T follicular helper cell (primary cell): ENCODE data around the gene CMA1.
"Not testable (repeated sequence)": the region's sequence is repeated elsewhere in the genome, so short reads cannot be mapped to it uniquely, and the experiment has no call there.

Experiments used
- DNase-seq: peaks from one replicate; pipeline ENCODE4 v3.0.0-alpha.2; 2020; ENCODE audit warnings: low read depth
- total RNA-seq, 2 experiments: gene quantifications; one replicate each; lab custom pipeline; 2026; lab: John Stamatoyannopoulos, UW

CMA1 gene, protein sequence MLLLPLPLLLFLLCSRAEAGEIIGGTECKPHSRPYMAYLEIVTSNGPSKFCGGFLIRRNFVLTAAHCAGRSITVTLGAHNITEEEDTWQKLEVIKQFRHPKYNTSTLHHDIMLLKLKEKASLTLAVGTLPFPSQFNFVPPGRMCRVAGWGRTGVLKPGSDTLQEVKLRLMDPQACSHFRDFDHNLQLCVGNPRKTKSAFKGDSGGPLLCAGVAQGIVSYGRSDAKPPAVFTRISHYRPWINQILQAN
- total RNA-seq = 0 to 0.30 reads per million in 2 experiments

DNA sequence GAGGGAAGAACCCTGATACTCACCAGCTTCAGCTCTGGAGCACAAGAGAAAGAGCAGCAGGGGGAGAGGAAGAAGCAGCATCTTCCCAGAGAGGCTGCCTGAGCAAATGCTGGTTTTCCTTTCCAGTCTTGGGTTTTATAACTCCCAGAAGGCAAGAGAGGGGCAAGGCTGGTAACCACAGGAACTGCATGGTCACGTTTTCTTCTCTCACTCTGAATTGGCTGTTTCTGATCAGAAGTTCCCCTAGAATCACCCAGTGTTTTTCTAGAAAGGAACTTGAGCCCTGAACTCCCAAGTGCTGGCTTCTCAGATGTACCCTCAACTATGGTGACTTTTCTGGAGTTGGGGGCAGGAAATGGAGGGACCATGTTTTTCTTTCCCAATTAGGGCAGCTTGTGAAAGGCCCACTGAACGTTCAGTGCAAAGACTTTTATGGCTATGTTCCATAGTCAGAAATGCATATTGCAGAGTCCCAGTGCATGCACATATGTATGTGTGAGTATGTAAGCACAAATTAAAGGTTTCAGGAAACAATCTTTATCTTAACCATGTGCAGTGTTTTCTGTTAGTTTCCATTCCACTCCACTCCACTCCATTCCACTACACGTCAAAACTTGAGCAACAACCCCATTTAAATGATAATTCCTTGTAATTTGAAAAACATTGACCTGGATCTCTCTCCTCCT lies at the start of gene CMA1:
Gene CMA1, minus strand, starts transcription at position 111 of the 686 bp plus-strand sequence. Its CDS starts 30 bp downstream, at position 81.
- no peak for DNase-seq

DNA sequence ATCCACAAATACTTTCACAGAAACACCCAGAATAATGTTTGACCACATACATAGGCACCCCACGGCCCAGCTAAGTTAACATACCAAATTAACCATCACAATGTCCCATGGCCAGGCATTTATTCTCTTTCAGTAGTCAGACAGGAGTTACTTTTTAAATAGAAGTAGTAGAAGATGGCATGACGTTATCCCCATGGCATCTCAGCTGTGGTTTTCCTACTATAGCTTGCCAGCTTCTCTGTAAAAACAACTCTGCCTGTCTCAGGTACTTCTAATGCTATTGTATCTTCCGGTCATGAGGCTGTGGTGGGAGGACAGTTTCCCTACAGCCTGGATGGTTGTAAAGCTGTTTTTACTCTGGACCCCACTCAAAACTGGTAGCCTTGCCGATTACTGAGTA lies 48.7 kb upstream of the CMA1 start:
- no peak for DNase-seq

- not testable (repeated sequence) for DNase-seq
These were observed 41.0 kb upstream of the CMA1 start for GRCh38 chr14:24549064-24549463.

GRCh38 chr14:24542346-24542936 lies 34.4 kb upstream of the CMA1 start:
- DNase-seq = no peak

- DNase-seq = no peak
These were observed 27.7 kb upstream of the CMA1 start for GRCh38 chr14:24535737-24536136.

DNA sequence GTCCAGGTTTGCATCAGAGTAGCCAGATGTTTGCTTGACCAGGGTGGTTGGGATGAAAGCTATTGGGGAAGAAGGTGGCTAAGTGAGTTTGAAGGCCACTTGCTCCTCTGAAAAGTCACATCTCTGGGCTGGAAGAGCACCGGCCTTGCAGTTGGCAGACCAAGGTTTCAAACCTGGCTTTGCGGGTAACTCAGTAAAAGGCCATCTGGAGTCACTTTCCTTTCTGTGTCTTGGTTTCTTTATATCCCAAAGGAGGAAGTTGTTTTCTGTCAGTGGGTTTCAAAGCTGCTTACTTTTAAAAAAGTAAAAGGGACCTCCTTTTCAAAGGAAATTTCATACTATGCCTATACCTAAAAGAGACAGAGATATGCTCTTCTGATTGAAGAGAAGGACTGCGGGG lies 26.2 kb upstream of the CMA1 start:
- no peak for DNase-seq

GRCh38 chr14:24525877-24526620 lies 18.0 kb upstream of the CMA1 start:
- DNase-seq = not testable (repeated sequence)

DNA sequence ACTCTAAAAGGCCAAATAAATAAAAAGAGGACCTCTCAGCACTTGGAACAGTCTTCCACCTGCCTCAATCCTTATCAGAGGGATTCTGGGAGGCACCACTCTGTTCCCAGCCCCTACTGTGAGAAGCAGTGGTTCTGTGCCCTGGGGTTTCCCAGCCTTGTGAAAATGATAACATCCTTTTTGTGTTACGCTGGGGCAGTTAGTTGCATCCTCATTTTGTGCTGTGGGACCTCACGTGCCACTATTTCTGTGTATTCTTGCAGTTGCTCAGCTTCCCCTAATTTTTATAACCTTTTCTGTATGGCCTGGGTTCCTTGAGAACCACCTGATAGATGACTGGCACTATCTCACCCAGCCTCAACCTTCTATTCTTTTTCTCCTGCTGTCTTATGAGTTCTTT lies 10.8 kb upstream of the CMA1 start:
- no peak for DNase-seq

DNA sequence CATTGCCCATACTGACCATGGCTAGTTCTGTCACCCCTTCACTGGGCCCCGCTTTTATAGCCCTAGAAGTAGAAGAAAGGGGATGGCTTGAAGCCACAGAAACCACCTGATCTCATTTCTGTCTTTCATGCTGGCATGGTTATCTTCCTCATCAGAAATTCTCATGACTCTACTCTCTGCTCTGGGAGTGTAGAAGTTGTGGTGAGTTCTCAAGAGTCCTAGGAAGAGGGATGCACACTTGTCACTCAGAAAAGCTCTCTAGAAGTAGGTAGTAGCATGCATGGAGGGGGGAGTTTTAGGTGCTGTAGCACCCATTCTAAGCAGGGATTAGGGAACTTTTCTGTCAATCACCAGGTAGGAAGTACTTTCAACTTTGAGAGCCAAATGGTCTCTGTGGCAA lies 6.1 kb upstream of the CMA1 start:
- DNase-seq = no peak

DNA sequence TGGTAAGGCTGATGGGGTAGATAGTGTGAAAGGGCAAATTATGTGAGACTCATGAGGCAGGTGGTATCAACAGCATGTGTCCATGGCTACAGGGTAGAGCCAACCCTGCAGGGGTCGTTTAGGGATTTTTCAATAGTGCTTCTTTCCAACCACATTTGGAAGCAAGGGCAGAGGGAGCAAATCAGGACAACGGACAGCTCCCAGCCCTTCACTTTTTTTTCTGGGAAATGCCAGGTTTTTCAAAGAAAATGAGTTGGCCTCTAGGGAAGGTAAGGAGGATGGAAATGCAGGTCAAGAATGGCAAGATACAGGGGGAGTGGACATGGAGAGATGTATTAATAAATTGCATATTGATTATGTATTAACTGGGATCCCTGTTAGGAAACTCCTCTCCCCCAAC lies 4.9 kb upstream of the CMA1 start:
- no peak for DNase-seq

DNA sequence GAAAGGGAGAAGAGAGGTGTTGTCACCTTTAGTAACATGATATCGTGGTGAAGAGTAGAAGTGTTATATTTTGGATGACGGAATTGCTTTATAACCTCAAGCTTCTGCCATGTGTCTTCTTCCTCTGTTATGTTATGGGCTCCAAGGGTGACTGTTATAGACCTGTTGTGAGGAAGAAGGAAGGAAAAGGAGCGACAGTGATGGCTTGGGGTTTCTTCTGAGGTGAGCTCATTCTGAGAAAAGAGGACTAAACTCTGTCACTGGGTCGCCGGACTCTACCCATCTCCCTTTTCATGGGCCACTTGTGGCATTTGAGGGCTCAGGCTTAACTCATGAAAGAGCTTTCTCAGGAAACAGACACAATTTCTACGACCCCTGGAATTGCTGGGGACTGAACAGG lies 1.6 kb downstream of the CMA1 start:
- no peak for DNase-seq

DNA sequence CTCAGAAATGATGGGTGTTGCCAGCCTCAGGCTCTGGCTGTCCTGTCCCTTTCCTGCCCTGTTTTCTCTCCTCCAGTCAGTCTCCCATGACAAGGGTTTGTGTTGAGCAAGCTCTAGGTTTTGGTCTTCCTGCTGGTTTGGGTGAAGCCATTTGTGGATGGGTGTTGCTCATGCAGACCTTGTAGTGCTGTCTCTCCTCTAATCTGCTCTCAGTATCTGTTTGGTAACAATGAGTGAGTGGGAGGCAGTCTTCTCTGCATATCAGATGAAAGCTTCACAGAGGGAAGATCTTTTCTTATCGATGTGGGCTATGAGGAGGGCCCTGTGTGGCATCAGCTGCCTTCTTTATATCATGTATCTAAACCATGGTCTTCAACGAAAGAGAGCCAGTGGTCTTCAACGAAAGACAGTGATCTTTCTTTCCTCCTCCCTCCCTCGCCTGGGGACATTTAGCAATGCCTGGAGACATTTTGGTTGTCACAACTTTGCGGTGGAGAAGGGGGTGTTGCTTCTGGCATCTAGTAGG lies 3.6 kb downstream of the CMA1 start:
- no peak for DNase-seq

GRCh38 chr14:24491586-24492408 lies 16.3 kb downstream of the CMA1 start:
- DNase-seq = not testable (repeated sequence)

GRCh38 chr14:24483604-24484252 lies 24.3 kb downstream of the CMA1 start:
- DNase-seq = no peak

GRCh38 chr14:24482699-24483303 lies 25.3 kb downstream of the CMA1 start:
- DNase-seq = not testable (repeated sequence)

- DNase-seq = peak; percentile 7
These were observed 26.3 kb downstream of the CMA1 start for GRCh38 chr14:24481622-24482324.

GRCh38 chr14:24479999-24480398 lies 28.1 kb downstream of the CMA1 start:
- not testable (repeated sequence) for DNase-seq

DNA sequence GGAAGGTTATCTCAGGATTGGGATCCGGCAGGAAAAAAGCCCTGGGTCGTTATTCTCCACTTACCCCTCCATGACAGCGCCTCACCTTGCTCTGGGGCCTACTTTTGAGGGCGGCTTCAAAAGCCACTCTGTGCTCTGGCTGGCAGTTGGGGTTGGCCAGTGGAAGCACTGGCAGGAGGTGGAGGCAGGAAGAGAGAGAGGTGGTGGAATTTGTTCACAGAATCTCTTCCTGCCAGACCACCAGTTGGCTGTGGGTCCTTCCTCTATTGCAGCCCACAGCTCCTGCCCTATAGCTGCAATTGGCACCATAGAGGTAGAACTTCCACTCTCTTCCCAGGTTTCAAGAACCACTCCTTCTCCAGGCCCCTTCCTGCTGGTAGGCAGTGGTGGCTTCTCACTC lies 32.8 kb downstream of the CMA1 start:
- no peak for DNase-seq

- DNase-seq = no peak
These were observed 34.9 kb downstream of the CMA1 start for GRCh38 chr14:24473211-24473610.

GRCh38 chr14:24470450-24470849 lies 37.6 kb downstream of the CMA1 start:
- DNase-seq = not testable (repeated sequence)
